ENCODE results near the gene PAF1.

Gene PAF1

GRCh38 chr19:39411081-39411831, 20.4 kb upstream of the PAF1 start:
- Histone ChIP-seq H3K36me3 (ENCODE audit: insufficient read depth, insufficient read length, low read length) (peaks cover 27% of the 10 kb centered on the region), H3K4me3 (ENCODE audit: insufficient read length, low read depth) (no peak overlapping the region), H3K9ac (ENCODE audit: insufficient read length, low read depth) (no peak overlapping the region), H3K4me1 (ENCODE audit: insufficient read depth, insufficient read length) (peaks cover 18% of the 10 kb centered on the region), H3K27me3 (ENCODE audit: insufficient read depth, insufficient read length) (no peaks in the 10 kb centered on the region), H3K9me3 (ENCODE audit: insufficient read depth, low read length) (no peaks in the 10 kb centered on the region)
- DNase-seq (ENCODE audit: low read depth, low spot score), result no peak
- TF ChIP-seq SUZ12 (IDR thresholded peaks at IDR 0.05; ENCODE audit: extremely low read depth, insufficient read depth, insufficient read length), result no peak
- no peak for TF ChIP-seq ZNF274 (IDR thresholded peaks at IDR 0.05; ENCODE audit: low read depth, low read length)
- no peak for TF ChIP-seq YY1 (IDR thresholded peaks at IDR 0.05; ENCODE audit: insufficient read depth, insufficient read length)

- H3K4me3 ChIP-seq (ENCODE audit: insufficient read length, low read depth), result no peak overlapping the region
- TF ChIP-seq SUZ12 (IDR thresholded peaks at IDR 0.05; ENCODE audit: extremely low read depth, insufficient read depth, insufficient read length) (no peak), YY1 (IDR thresholded peaks at IDR 0.05; ENCODE audit: insufficient read depth, insufficient read length) (no peak), ZNF274 (IDR thresholded peaks at IDR 0.05; ENCODE audit: low read depth, low read length) (no peak)
- DNase-seq (ENCODE audit: low read depth, low spot score), result no peak
- no peak overlapping the region for H3K9ac ChIP-seq (ENCODE audit: insufficient read length, low read depth)
- peaks cover 22% of the 10 kb centered on the region for H3K36me3 ChIP-seq (ENCODE audit: insufficient read depth, insufficient read length, low read length)
- no peaks in the 10 kb centered on the region for H3K27me3 ChIP-seq (ENCODE audit: insufficient read depth, insufficient read length)
- peaks cover 18% of the 10 kb centered on the region for H3K4me1 ChIP-seq (ENCODE audit: insufficient read depth, insufficient read length)
- no peaks in the 10 kb centered on the region for H3K9me3 ChIP-seq (ENCODE audit: insufficient read depth, low read length)
Measured at GRCh38 chr19:39410831-39411080, 19.9 kb upstream of the PAF1 start.

DNA sequence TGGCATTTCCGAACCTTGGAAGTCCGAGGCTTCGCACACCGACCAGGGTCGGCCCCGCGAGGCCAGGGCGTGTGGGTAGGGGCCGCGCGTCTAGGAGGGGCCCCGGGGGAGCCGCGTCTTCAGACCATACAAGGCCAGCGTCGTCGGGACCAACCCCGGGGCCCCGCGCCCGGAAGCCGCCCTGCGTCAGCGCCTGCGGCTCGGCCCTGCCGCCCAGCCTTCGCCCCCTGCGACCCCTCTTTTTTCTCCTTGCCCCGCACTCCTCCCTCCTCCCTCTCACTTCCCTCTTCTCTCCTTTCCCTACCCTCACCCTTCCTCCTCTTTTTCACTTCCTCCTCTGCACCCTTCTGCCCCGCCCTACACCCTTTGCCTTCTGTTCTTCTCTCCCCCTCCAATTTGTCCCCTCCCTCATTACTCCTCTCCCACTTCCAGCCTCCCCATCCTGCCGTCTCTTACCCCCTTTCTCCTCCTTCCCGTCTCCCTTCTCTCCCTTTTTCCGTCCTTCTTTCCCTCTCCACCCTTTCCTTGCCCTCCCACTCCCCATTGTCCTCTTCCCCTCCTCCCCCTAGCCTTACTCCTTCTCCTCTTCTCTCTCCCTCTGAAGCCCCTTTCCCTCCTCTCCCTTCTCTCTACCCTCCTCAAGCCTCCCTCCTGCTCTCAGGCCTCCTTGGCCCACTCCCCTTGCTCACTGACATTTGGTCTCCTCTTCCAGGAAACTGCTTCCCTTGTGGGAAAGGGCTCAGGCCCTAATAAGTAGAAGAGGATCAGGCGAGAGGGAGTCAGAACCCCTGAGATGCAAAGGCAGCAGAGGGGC, 19.3 kb upstream of the PAF1 start:
- Histone ChIP-seq H3K9ac (ENCODE audit: insufficient read length, low read depth) (peak overlapping the region; percentile 85), H3K36me3 (ENCODE audit: insufficient read depth, insufficient read length, low read length) (peaks cover 17% of the 10 kb centered on the region), H3K4me3 (ENCODE audit: insufficient read length, low read depth) (peak overlapping the region; percentile 56), H3K27me3 (ENCODE audit: insufficient read depth, insufficient read length) (no peaks in the 10 kb centered on the region), H3K9me3 (ENCODE audit: insufficient read depth, low read length) (no peaks in the 10 kb centered on the region), H3K4me1 (ENCODE audit: insufficient read depth, insufficient read length) (peaks cover 18% of the 10 kb centered on the region)
- TF ChIP-seq SUZ12 (IDR thresholded peaks at IDR 0.05; ENCODE audit: extremely low read depth, insufficient read depth, insufficient read length), result no peak
- no peak for TF ChIP-seq ZNF274 (IDR thresholded peaks at IDR 0.05; ENCODE audit: low read depth, low read length)
- no peak for TF ChIP-seq YY1 (IDR thresholded peaks at IDR 0.05; ENCODE audit: insufficient read depth, insufficient read length)
- no peak for DNase-seq (ENCODE audit: low read depth, low spot score)

GRCh38 chr19:39409208-39410016, 18.5 kb upstream of the PAF1 start:
- H3K4me1 ChIP-seq (ENCODE audit: insufficient read depth, insufficient read length), result peaks cover 12% of the 10 kb centered on the region
- TF ChIP-seq SUZ12 (IDR thresholded peaks at IDR 0.05; ENCODE audit: extremely low read depth, insufficient read depth, insufficient read length), result no peak
- TF ChIP-seq ZNF274 (IDR thresholded peaks at IDR 0.05; ENCODE audit: low read depth, low read length), result no peak
- TF ChIP-seq YY1 (IDR thresholded peaks at IDR 0.05; ENCODE audit: insufficient read depth, insufficient read length), result no peak
- no peak for DNase-seq (ENCODE audit: low read depth, low spot score)

DNA sequence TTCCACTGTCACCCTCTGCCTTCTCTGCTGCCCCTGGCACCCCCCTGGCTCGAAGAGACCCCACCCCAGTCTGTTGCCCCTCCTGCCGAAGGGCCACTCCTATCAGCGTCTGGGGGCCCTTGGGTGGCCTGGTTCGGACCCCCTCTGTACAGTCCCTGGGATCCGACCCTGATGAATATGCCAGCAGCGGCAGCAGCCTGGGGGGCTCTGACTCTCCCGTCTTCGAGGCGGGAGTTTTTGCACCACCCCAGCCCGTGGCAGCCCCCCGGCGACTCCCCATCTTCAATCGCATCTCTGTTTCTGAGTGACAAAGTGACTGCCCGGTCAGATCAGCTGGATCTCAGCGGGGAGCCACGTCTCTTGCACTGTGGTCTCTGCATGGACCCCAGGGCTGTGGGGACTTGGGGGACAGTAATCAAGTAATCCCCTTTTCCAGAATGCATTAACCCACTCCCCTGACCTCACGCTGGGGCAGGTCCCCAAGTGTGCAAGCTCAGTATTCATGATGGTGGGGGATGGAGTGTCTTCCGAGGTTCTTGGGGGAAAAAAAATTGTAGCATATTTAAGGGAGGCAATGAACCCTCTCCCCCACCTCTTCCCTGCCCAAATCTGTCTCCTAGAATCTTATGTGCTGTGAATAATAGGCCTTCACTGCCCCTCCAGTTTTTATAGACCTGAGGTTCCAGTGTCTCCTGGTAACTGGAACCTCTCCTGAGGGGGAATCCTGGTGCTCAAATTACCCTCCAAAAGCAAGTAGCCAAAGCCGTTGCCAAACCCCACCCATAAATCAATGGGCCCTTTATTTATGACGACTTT, 17.7 kb upstream of the PAF1 start:
- peaks cover 11% of the 10 kb centered on the region for H3K4me1 ChIP-seq (ENCODE audit: insufficient read depth, insufficient read length)
- TF ChIP-seq YY1 (IDR thresholded peaks at IDR 0.05; ENCODE audit: insufficient read depth, insufficient read length) (no peak), ZNF274 (IDR thresholded peaks at IDR 0.05; ENCODE audit: low read depth, low read length) (no peak), SUZ12 (IDR thresholded peaks at IDR 0.05; ENCODE audit: extremely low read depth, insufficient read depth, insufficient read length) (no peak)
- no peak for DNase-seq (ENCODE audit: low read depth, low spot score)

More at GRCh38 chr19:39409208-39410016, 18.5 kb upstream of the PAF1 start:
- no peaks in the 10 kb centered on the region for H3K9me3 ChIP-seq (ENCODE audit: insufficient read depth, low read length)
- peaks cover 10% of the 10 kb centered on the region for H3K36me3 ChIP-seq (ENCODE audit: insufficient read depth, insufficient read length, low read length)
- H3K4me3 ChIP-seq (ENCODE audit: insufficient read length, low read depth), result peak overlapping the region; percentile 56
- H3K27me3 ChIP-seq (ENCODE audit: insufficient read depth, insufficient read length), result no peaks in the 10 kb centered on the region
- H3K9ac ChIP-seq (ENCODE audit: insufficient read length, low read depth), result peak overlapping the region; percentile 85

DNA sequence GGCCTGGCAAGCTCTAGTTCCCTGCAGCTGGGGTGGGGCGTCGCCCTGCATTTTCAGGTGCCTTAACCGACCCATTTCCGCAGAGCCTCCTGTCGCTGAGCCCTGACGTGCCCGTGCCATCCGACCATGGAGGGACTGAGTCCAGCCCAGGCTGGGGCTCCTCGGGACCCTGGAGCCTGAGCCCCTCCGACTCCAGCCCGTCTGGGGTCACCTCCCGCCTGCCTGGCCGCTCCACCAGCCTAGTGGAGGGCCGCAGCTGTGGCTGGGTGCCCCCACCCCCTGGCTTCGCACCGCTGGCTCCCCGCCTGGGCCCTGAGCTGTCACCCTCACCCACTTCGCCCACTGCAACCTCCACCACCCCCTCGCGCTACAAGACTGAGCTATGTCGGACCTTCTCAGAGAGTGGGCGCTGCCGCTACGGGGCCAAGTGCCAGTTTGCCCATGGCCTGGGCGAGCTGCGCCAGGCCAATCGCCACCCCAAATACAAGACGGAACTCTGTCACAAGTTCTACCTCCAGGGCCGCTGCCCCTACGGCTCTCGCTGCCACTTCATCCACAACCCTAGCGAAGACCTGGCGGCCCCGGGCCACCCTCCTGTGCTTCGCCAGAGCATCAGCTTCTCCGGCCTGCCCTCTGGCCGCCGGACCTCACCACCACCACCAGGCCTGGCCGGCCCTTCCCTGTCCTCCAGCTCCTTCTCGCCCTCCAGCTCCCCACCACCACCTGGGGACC, 16.9 kb upstream of the PAF1 start:
- Histone ChIP-seq H3K36me3 (ENCODE audit: insufficient read depth, insufficient read length, low read length) (peaks cover 10% of the 10 kb centered on the region), H3K4me3 (ENCODE audit: insufficient read length, low read depth) (peak overlapping the region; percentile 82), H3K4me1 (ENCODE audit: insufficient read depth, insufficient read length) (peaks cover 11% of the 10 kb centered on the region), H3K27me3 (ENCODE audit: insufficient read depth, insufficient read length) (no peaks in the 10 kb centered on the region), H3K9ac (ENCODE audit: insufficient read length, low read depth) (no peak overlapping the region), H3K9me3 (ENCODE audit: insufficient read depth, low read length) (no peaks in the 10 kb centered on the region)
- TF ChIP-seq YY1 (IDR thresholded peaks at IDR 0.05; ENCODE audit: insufficient read depth, insufficient read length) (no peak), ZNF274 (IDR thresholded peaks at IDR 0.05; ENCODE audit: low read depth, low read length) (no peak), SUZ12 (IDR thresholded peaks at IDR 0.05; ENCODE audit: extremely low read depth, insufficient read depth, insufficient read length) (no peak)
- no peak for DNase-seq (ENCODE audit: low read depth, low spot score)

More for the DNA sequence above, 17.7 kb upstream of the PAF1 start:
- no peaks in the 10 kb centered on the region for H3K9me3 ChIP-seq (ENCODE audit: insufficient read depth, low read length)
- H3K36me3 ChIP-seq (ENCODE audit: insufficient read depth, insufficient read length, low read length), result peaks cover 10% of the 10 kb centered on the region
- H3K27me3 ChIP-seq (ENCODE audit: insufficient read depth, insufficient read length), result no peaks in the 10 kb centered on the region
- H3K9ac ChIP-seq (ENCODE audit: insufficient read length, low read depth), result peak overlapping the region; percentile 10
- no peak overlapping the region for H3K4me3 ChIP-seq (ENCODE audit: insufficient read length, low read depth)
